ENCODE data around the gene PRM2.

Gene PRM2

DNA sequence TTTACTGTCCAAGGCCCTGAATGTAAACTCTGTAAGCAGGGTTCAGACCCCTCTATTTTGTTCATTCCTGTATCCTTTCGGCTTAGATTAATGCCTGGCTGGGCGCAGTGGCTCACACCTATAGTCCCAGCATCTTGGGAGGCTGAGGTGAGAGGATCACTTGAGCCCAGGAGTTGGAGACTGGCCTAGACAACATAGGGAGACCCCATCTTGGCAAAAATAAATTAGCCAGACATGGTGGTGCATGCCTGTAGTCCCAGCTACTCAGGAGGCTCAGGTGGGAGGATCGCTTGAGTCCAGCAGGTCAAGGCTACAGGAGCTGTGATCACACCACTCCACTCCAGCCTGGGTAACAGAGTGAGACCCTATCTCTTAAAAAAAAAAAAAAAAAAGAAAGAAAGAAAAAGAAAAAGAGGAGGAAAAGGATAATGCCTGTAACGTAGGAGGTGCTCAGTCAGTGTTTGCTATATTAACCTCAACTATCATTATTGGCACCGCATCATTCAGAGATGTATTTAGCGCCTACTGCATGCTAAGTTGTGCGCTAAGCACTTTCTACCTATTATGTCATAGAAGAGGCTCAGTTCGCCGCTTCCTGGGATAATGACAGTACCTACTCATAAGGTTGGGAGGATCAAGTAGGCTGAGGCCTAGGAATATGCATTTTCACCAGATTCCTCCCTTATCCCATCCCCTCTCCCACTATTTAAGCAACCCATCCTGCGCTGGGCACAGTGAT, 25.3 kb downstream of the PRM2 start:
- TF ChIP-seq EZH2phosphoT487 (IDR thresholded peaks at IDR 0.05; ENCODE audit: borderline replicate concordance, low read length) (no peak), CTCF (IDR thresholded peaks at IDR 0.05; ENCODE audit: low read depth, low read length, poor library complexity, severe bottlenecking) (no peak)
- peaks cover 17% of the 10 kb centered on the region for H3K27me3 ChIP-seq (ENCODE audit: control insufficient read depth, low read length)
- H3K79me2 ChIP-seq (ENCODE audit: control insufficient read depth, low read length): peaks cover 37% of the 10 kb centered on the region
- peaks cover 12% of the 10 kb centered on the region for H4K20me1 ChIP-seq (ENCODE audit: control insufficient read depth, insufficient read depth, low read depth, low read length)
- no peak overlapping the region for H3K4me2 ChIP-seq (ENCODE audit: low read length)
- H3K27ac ChIP-seq (ENCODE audit: low read depth, low read length): no peak overlapping the region
- peaks cover 43% of the 10 kb centered on the region for H3K4me1 ChIP-seq (ENCODE audit: control insufficient read depth, low read length)
- no peaks in the 10 kb centered on the region for H3K9me2 ChIP-seq (replicated peaks; ENCODE audit: control insufficient read depth, low read length)
- no peak overlapping the region for H3K4me3 ChIP-seq (ENCODE audit: low read length)
- H3F3A ChIP-seq (ENCODE audit: control insufficient read depth, insufficient read depth): peaks cover 24% of the 10 kb centered on the region
- no peaks in the 10 kb centered on the region for H3K9me3 ChIP-seq (ENCODE audit: control insufficient read depth, insufficient read depth, low read length)
- H3K36me3 ChIP-seq (ENCODE audit: control insufficient read depth, low read length): peaks cover 40% of the 10 kb centered on the region

- H3K4me3 ChIP-seq (ENCODE audit: low read length): no peak overlapping the region
- H3K36me3 ChIP-seq (ENCODE audit: control insufficient read depth, low read length): peaks cover 36% of the 10 kb centered on the region
- H3F3A ChIP-seq (ENCODE audit: control insufficient read depth, insufficient read depth): peaks cover 24% of the 10 kb centered on the region
- no peak overlapping the region for H3K27ac ChIP-seq (ENCODE audit: low read depth, low read length)
- peaks cover 12% of the 10 kb centered on the region for H4K20me1 ChIP-seq (ENCODE audit: control insufficient read depth, insufficient read depth, low read depth, low read length)
- H3K9me3 ChIP-seq (ENCODE audit: control insufficient read depth, insufficient read depth, low read length): no peaks in the 10 kb centered on the region
- TF ChIP-seq CTCF (IDR thresholded peaks at IDR 0.05; ENCODE audit: low read depth, low read length, poor library complexity, severe bottlenecking): no peak
- TF ChIP-seq EZH2phosphoT487 (IDR thresholded peaks at IDR 0.05; ENCODE audit: borderline replicate concordance, low read length): no peak
- no peaks in the 10 kb centered on the region for H3K9me2 ChIP-seq (replicated peaks; ENCODE audit: control insufficient read depth, low read length)
- H3K4me2 ChIP-seq (ENCODE audit: low read length): no peak overlapping the region
- peaks cover 43% of the 10 kb centered on the region for H3K4me1 ChIP-seq (ENCODE audit: control insufficient read depth, low read length)
- H3K79me2 ChIP-seq (ENCODE audit: control insufficient read depth, low read length): peaks cover 30% of the 10 kb centered on the region
- H3K27me3 ChIP-seq (ENCODE audit: control insufficient read depth, low read length): peaks cover 24% of the 10 kb centered on the region
Observed at GRCh38 chr16:11250091-11250785, 26.0 kb downstream of the PRM2 start.

DNA sequence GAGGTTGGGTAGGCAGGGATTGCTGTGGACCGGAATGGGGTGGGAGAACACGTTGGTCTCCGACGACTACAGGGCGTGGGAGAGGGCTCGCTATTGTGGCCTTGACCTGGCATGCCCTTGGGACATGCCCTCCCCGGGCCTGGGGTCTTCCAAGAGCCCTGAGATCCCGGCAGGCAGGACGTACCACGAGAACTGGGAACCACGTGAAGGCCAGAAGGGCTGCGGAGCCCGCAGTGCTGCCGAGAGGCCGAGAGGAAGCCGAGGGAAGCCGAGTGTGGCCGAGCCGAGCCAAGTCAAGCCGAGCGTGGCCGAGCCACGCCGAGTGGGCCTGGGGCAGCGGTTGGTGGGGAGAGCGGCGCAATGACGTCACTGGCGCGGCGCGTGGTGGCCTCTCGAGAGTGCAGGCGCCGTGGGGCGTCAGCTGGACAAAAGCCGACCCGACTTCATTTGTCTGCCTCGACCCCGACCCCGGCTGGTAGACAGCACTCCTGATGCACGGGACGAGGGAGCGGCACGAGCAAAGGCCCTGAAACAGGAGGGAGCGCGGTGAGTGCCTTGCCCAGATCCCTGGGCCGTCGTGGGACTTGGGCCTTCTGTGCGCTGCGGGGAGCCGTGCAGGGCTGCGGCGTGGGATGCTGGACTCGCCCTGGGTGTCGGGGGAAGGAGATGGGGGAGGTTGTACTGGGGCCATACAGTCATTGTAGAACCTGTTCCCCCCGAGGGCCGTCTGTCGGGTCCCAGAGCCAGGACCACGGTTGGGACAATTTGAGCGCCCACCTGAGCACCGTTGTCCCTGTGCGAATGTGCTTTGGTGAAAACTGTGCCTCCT, 26.8 kb downstream of the PRM2 start:
- H4K20me1 ChIP-seq (ENCODE audit: control insufficient read depth, insufficient read depth, low read depth, low read length): peaks cover 12% of the 10 kb centered on the region

More for the DNA sequence above, 26.8 kb downstream of the PRM2 start:
- no peak for TF ChIP-seq EZH2phosphoT487 (IDR thresholded peaks at IDR 0.05; ENCODE audit: borderline replicate concordance, low read length)
- no peak for TF ChIP-seq CTCF (IDR thresholded peaks at IDR 0.05; ENCODE audit: low read depth, low read length, poor library complexity, severe bottlenecking)
- H3K36me3 ChIP-seq (ENCODE audit: control insufficient read depth, low read length): peaks cover 28% of the 10 kb centered on the region
- H3K4me1 ChIP-seq (ENCODE audit: control insufficient read depth, low read length): peaks cover 35% of the 10 kb centered on the region
- no peaks in the 10 kb centered on the region for H3K9me3 ChIP-seq (ENCODE audit: control insufficient read depth, insufficient read depth, low read length)
- H3K79me2 ChIP-seq (ENCODE audit: control insufficient read depth, low read length): peaks cover 22% of the 10 kb centered on the region
- H3K27ac ChIP-seq (ENCODE audit: low read depth, low read length): no peak overlapping the region
- H3K9me2 ChIP-seq (replicated peaks; ENCODE audit: control insufficient read depth, low read length): no peaks in the 10 kb centered on the region
- no peak overlapping the region for H3K4me3 ChIP-seq (ENCODE audit: low read length)
- no peak overlapping the region for H3K4me2 ChIP-seq (ENCODE audit: low read length)
- H3K27me3 ChIP-seq (ENCODE audit: control insufficient read depth, low read length): peaks cover 29% of the 10 kb centered on the region
- H3F3A ChIP-seq (ENCODE audit: control insufficient read depth, insufficient read depth): peaks cover 24% of the 10 kb centered on the region
